Measurements from ENCODE around the gene USP28. TPM values are rescaled to one million over a fixed set of nuclear protein-coding genes. Genes with fewer than 3 reads are reported as not detected.
"Not testable (repeated sequence)": the region's sequence is repeated elsewhere in the genome, so short reads cannot be mapped to it uniquely, and the experiment has no call there.

Gene USP28, protein sequence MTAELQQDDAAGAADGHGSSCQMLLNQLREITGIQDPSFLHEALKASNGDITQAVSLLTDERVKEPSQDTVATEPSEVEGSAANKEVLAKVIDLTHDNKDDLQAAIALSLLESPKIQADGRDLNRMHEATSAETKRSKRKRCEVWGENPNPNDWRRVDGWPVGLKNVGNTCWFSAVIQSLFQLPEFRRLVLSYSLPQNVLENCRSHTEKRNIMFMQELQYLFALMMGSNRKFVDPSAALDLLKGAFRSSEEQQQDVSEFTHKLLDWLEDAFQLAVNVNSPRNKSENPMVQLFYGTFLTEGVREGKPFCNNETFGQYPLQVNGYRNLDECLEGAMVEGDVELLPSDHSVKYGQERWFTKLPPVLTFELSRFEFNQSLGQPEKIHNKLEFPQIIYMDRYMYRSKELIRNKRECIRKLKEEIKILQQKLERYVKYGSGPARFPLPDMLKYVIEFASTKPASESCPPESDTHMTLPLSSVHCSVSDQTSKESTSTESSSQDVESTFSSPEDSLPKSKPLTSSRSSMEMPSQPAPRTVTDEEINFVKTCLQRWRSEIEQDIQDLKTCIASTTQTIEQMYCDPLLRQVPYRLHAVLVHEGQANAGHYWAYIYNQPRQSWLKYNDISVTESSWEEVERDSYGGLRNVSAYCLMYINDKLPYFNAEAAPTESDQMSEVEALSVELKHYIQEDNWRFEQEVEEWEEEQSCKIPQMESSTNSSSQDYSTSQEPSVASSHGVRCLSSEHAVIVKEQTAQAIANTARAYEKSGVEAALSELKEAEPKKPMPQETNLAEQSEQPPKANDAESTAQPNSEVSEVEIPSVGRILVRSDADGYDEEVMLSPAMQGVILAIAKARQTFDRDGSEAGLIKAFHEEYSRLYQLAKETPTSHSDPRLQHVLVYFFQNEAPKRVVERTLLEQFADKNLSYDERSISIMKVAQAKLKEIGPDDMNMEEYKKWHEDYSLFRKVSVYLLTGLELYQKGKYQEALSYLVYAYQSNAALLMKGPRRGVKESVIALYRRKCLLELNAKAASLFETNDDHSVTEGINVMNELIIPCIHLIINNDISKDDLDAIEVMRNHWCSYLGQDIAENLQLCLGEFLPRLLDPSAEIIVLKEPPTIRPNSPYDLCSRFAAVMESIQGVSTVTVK
- 10 to 100 TPM; 15.4 to 21.5 (median 17.8) TPM for total RNA-seq (2021; fragmentation: NEBNext Ultra II Directional; extraction: Animal tissue kit (Norgen Biotek cat#: 25700))
- long read RNA-seq, partial matches to known transcripts: 1 of 2 reads
- long read RNA-seq, other reads (novel, unspliced or antisense): 1 of 2 reads

DNA sequence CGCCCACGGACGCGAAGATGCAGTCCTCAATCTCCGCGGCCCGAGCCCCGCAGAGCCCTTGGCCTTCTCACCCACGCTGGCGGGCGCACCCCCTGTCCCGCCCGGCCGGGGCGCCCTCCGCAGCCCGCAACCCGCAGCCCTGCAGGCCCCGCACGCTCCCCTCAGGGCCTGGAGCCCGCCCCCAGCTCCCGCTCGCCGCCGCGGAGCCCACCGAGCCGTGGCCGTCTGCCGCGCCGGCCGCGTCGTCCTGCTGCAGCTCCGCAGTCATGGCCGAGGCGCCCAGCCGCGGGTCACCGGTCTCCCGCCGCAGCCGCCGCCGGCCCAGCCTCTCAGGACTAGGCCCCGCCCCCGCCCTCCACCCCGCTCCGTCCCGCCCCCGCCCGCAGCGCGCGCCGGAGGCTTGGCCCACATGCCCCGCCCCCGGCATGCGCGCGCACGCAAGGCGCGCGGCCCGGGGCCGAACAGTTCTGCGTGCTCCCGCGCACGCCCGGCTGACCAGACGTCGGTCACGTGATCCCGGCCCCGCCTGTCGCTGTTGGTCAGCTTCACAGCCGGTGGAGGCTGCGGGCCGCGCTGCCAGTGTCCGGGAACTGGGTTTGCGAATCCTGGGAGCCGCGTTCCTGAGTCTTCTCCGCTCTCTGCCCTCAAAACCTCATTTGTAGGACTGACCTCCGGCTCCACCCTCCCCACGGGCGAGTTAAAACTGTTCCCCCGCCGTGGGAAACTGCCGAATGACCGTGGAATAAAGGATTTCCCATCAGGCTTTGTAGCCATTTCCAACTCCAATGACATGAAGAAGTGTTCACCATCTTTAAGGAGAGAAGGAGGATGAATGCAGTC, at the start of gene USP28:
USP28 (minus strand) TSS at position 339 of the 840 bp plus-strand sequence; CDS start at position 268, 71 bp downstream.
- Mint-ChIP-seq H3K36me3 (ENCODE audit: low read depth) (peaks cover 5% of the 10 kb centered on the region; the same call in 1 of the 2 replicates), H3K4me1 (ENCODE audit: low read depth) (peaks cover 27% of the 10 kb centered on the region), H3K27me3 (ENCODE audit: insufficient read depth) (peaks cover 9% of the 10 kb centered on the region), H3K9me3 (no peaks in the 10 kb centered on the region), H3K27ac (peak within 1 kb of the TSS; percentile 99), H3K4me3 (peak within 1 kb of the TSS; percentile 94)
- peak; percentile 93 for DNase-seq
- TF ChIP-seq, protein P1, sequence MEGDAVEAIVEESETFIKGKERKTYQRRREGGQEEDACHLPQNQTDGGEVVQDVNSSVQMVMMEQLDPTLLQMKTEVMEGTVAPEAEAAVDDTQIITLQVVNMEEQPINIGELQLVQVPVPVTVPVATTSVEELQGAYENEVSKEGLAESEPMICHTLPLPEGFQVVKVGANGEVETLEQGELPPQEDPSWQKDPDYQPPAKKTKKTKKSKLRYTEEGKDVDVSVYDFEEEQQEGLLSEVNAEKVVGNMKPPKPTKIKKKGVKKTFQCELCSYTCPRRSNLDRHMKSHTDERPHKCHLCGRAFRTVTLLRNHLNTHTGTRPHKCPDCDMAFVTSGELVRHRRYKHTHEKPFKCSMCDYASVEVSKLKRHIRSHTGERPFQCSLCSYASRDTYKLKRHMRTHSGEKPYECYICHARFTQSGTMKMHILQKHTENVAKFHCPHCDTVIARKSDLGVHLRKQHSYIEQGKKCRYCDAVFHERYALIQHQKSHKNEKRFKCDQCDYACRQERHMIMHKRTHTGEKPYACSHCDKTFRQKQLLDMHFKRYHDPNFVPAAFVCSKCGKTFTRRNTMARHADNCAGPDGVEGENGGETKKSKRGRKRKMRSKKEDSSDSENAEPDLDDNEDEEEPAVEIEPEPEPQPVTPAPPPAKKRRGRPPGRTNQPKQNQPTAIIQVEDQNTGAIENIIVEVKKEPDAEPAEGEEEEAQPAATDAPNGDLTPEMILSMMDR (IDR thresholded peaks at IDR 0.05): peak; percentile 41; the same call in 1 of the 2 replicates

DNA sequence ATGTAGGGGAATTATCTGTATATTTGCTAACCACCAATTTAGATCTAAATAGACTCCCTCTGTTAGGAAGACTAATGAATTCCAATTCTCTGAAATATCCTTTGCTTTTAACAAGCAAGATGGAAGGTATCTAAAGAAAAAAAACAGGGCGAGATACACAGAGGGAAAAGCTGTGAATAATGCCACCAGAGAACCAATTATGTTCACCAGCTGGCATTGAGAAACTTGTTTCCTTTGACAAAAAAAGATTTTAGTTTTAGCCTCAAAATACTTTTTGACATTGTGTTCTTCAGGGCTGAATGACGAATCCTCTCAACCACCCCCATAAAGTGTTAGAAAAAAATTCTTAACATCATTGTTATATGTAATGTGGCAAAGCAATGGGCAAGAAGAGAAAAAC, 48.2 kb upstream of the USP28 start:
- no peaks in the 10 kb centered on the region for H3K36me3 Mint-ChIP-seq (ENCODE audit: low read depth)
- no peak overlapping the region for H3K27ac Mint-ChIP-seq
- no peak for DNase-seq
- TF ChIP-seq, protein P1 (IDR thresholded peaks at IDR 0.05): no peak
- H3K9me3 Mint-ChIP-seq: no peaks in the 10 kb centered on the region
- no peak overlapping the region for H3K4me3 Mint-ChIP-seq
- H3K4me1 Mint-ChIP-seq (ENCODE audit: low read depth): no peaks in the 10 kb centered on the region
- H3K27me3 Mint-ChIP-seq (ENCODE audit: insufficient read depth): peaks cover 4% of the 10 kb centered on the region; the same call in 1 of the 2 replicates

DNA sequence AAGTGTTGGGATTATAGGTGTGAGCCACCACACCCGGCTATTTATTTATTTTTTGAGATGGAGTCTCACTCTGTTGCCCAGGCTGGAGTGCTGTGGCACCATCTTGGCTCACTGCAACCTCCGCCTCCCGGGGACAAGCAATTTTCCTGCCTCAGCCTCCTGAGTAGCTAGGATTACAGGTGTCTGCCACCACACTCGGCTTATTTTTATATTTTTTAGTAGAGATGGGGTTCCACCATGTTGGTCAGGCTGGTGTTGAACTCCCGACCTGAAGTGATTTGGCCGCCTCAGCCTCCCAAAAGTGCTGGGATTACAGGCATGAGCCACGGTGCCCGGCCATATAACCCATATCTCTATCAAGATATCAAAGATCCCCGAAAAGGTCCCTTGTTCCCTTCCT, 36.1 kb upstream of the USP28 start:
- not testable (repeated sequence) for H3K27ac Mint-ChIP-seq; H3K4me3 Mint-ChIP-seq; H3K9me3 Mint-ChIP-seq; H3K36me3 Mint-ChIP-seq (ENCODE audit: low read depth); H3K4me1 Mint-ChIP-seq (ENCODE audit: low read depth); DNase-seq
- peaks cover 12% of the 10 kb centered on the region for H3K27me3 Mint-ChIP-seq (ENCODE audit: insufficient read depth)

DNA sequence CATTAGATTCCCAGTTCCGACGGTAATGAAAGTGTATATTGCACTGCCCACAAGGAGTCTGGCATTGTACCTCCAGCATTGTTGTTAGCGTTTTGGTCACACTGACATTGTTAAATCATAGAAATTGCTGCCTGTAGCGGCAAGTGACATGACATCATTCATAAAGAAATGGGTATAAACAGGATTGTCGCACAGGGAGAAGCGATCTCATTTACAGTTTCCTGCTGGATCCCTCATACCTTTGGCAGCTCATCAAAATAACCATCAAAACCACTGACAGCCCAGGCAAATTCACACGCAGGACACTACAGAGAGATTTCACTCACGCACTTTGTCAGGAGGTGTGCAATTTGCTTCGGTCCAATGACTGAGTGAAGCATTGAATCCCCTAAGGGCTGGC, 32.7 kb upstream of the USP28 start:
- Mint-ChIP-seq H3K4me1 (ENCODE audit: low read depth) (no peaks in the 10 kb centered on the region), H3K27ac (no peak overlapping the region), H3K9me3 (no peaks in the 10 kb centered on the region), H3K36me3 (ENCODE audit: low read depth) (no peaks in the 10 kb centered on the region), H3K27me3 (ENCODE audit: insufficient read depth) (peaks cover 16% of the 10 kb centered on the region), H3K4me3 (no peak overlapping the region)
- DNase-seq: no peak
- TF ChIP-seq, protein P1 (IDR thresholded peaks at IDR 0.05): no peak

DNA sequence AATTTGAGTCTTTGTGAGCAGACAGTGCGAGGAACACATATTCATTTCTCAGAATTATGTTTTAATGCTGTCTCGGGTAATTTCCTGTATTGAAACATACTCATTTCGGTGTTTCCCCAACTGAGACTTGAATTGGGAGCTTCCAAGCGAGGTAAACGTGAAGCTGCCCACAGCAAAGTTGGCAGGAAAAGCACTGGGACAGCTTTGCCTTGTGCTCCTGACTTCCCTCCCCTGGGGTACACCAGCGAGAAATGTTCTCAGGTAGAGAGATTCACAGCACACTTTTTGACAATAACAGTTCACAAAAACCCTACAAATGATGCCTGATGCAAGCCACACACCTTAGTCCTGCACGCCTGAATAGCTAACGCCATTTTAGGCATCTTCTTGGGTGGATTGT, 32.3 kb upstream of the USP28 start:
- DNase-seq: no peak
- no peak overlapping the region for H3K4me3 Mint-ChIP-seq
- no peaks in the 10 kb centered on the region for H3K36me3 Mint-ChIP-seq (ENCODE audit: low read depth)
- no peaks in the 10 kb centered on the region for H3K4me1 Mint-ChIP-seq (ENCODE audit: low read depth)
- H3K27ac Mint-ChIP-seq: no peak overlapping the region
- no peaks in the 10 kb centered on the region for H3K9me3 Mint-ChIP-seq
- H3K27me3 Mint-ChIP-seq (ENCODE audit: insufficient read depth): peaks cover 20% of the 10 kb centered on the region
- TF ChIP-seq, protein P1 (IDR thresholded peaks at IDR 0.05): no peak

All from HFFc6 (cell line).